ENCODE data around the gene DGKG. TPM values are rescaled to one million over a fixed set of nuclear protein-coding genes. Genes with fewer than 3 reads are reported as not detected.
A peak's percentile ranks its signal among the peaks of the same experiment; 100 is the strongest.

The DGKG gene
- total RNA-seq, 1 experiment from 2014 or later = 0.04 TPM

GRCh38 chr3:186166491-186167288, 195.3 kb downstream of the DGKG start:
- 0 out of 2 replicates have a peak, but pooled peaks cover 4% of the 10 kb centered on the region for H3K27me3 ChIP-seq (ENCODE audit: low read length)
- no peak overlapping the region for H3K4me3 ChIP-seq (ENCODE audit: low read length)
- no peaks in the 10 kb centered on the region for H3K9me2 ChIP-seq (replicated peaks; ENCODE audit: insufficient read depth, low read length)
- H3K4me1 ChIP-seq (ENCODE audit: low read length) = no peaks in the 10 kb centered on the region
- H3K27ac ChIP-seq (ENCODE audit: low read length) = no peak overlapping the region
- no peak overlapping the region for H2AFZ ChIP-seq (ENCODE audit: low read length)
- no peak overlapping the region for H3K4me2 ChIP-seq (ENCODE audit: low read depth, low read length, poor library complexity, severe bottlenecking)
- no peaks in the 10 kb centered on the region for H3K36me3 ChIP-seq (ENCODE audit: insufficient read depth, low read length)
- H3K9ac ChIP-seq (ENCODE audit: low read length) = no peak overlapping the region
- H3K9me3 ChIP-seq (ENCODE audit: low read length) = no peaks in the 10 kb centered on the region
- H4K20me1 ChIP-seq (ENCODE audit: insufficient read depth, low read depth, low read length) = no peaks in the 10 kb centered on the region
- DNase-seq = no peak
- H3K79me2 ChIP-seq (ENCODE audit: low read length) = no peaks in the 10 kb centered on the region

GRCh38 chr3:186166036-186166435, 196.0 kb downstream of the DGKG start:
- no peak for DNase-seq
- Histone ChIP-seq H2AFZ (ENCODE audit: low read length) (no peak overlapping the region), H3K4me3 (ENCODE audit: low read length) (no peak overlapping the region), H4K20me1 (ENCODE audit: insufficient read depth, low read depth, low read length) (no peaks in the 10 kb centered on the region), H3K4me1 (ENCODE audit: low read length) (no peaks in the 10 kb centered on the region), H3K9me3 (ENCODE audit: low read length) (no peaks in the 10 kb centered on the region), H3K9me2 (replicated peaks; ENCODE audit: insufficient read depth, low read length) (no peaks in the 10 kb centered on the region), H3K4me2 (ENCODE audit: low read depth, low read length, poor library complexity, severe bottlenecking) (no peak overlapping the region), H3K27me3 (ENCODE audit: low read length) (0 out of 2 replicates have a peak, but pooled peaks cover 4% of the 10 kb centered on the region), H3K9ac (ENCODE audit: low read length) (no peak overlapping the region), H3K79me2 (ENCODE audit: low read length) (no peaks in the 10 kb centered on the region), H3K36me3 (ENCODE audit: insufficient read depth, low read length) (no peaks in the 10 kb centered on the region), H3K27ac (ENCODE audit: low read length) (no peak overlapping the region)

GRCh38 chr3:186165331-186165730, 196.7 kb downstream of the DGKG start:
- Histone ChIP-seq H4K20me1 (ENCODE audit: insufficient read depth, low read depth, low read length) (no peaks in the 10 kb centered on the region), H3K9me3 (ENCODE audit: low read length) (no peaks in the 10 kb centered on the region), H3K27me3 (ENCODE audit: low read length) (0 out of 2 replicates have a peak, but pooled peaks cover 4% of the 10 kb centered on the region), H3K79me2 (ENCODE audit: low read length) (no peaks in the 10 kb centered on the region), H3K27ac (ENCODE audit: low read length) (no peak overlapping the region), H2AFZ (ENCODE audit: low read length) (no peak overlapping the region), H3K4me1 (ENCODE audit: low read length) (no peaks in the 10 kb centered on the region), H3K9me2 (replicated peaks; ENCODE audit: insufficient read depth, low read length) (no peaks in the 10 kb centered on the region), H3K36me3 (ENCODE audit: insufficient read depth, low read length) (no peaks in the 10 kb centered on the region), H3K9ac (ENCODE audit: low read length) (no peak overlapping the region), H3K4me3 (ENCODE audit: low read length) (no peak overlapping the region), H3K4me2 (ENCODE audit: low read depth, low read length, poor library complexity, severe bottlenecking) (no peak overlapping the region)
- DNase-seq = no peak

GRCh38 chr3:186164696-186165095, 197.3 kb downstream of the DGKG start:
- no peak overlapping the region for H3K9ac ChIP-seq (ENCODE audit: low read length)
- H3K4me2 ChIP-seq (ENCODE audit: low read depth, low read length, poor library complexity, severe bottlenecking) = no peak overlapping the region
- no peaks in the 10 kb centered on the region for H3K4me1 ChIP-seq (ENCODE audit: low read length)
- no peak overlapping the region for H2AFZ ChIP-seq (ENCODE audit: low read length)
- H3K27ac ChIP-seq (ENCODE audit: low read length) = no peak overlapping the region
- no peaks in the 10 kb centered on the region for H3K36me3 ChIP-seq (ENCODE audit: insufficient read depth, low read length)
- no peaks in the 10 kb centered on the region for H3K9me2 ChIP-seq (replicated peaks; ENCODE audit: insufficient read depth, low read length)
- no peak overlapping the region for H3K4me3 ChIP-seq (ENCODE audit: low read length)
- H4K20me1 ChIP-seq (ENCODE audit: insufficient read depth, low read depth, low read length) = no peaks in the 10 kb centered on the region
- DNase-seq = no peak
- H3K9me3 ChIP-seq (ENCODE audit: low read length) = no peaks in the 10 kb centered on the region
- H3K79me2 ChIP-seq (ENCODE audit: low read length) = no peaks in the 10 kb centered on the region
- 0 out of 2 replicates have a peak, but pooled peaks cover 4% of the 10 kb centered on the region for H3K27me3 ChIP-seq (ENCODE audit: low read length)

- H3K4me2 ChIP-seq (ENCODE audit: low read depth, low read length, poor library complexity, severe bottlenecking) = no peak overlapping the region
- DNase-seq = peak; percentile 65
- H3K36me3 ChIP-seq (ENCODE audit: insufficient read depth, low read length) = no peaks in the 10 kb centered on the region
- H3K9me3 ChIP-seq (ENCODE audit: low read length) = no peaks in the 10 kb centered on the region
- no peaks in the 10 kb centered on the region for H4K20me1 ChIP-seq (ENCODE audit: insufficient read depth, low read depth, low read length)
- H3K4me1 ChIP-seq (ENCODE audit: low read length) = no peaks in the 10 kb centered on the region
- H3K27ac ChIP-seq (ENCODE audit: low read length) = no peak overlapping the region
- H3K79me2 ChIP-seq (ENCODE audit: low read length) = no peaks in the 10 kb centered on the region
- no peak overlapping the region for H2AFZ ChIP-seq (ENCODE audit: low read length)
- H3K9ac ChIP-seq (ENCODE audit: low read length) = no peak overlapping the region
- H3K27me3 ChIP-seq (ENCODE audit: low read length) = 0 out of 2 replicates have a peak, but pooled peaks cover 4% of the 10 kb centered on the region
- H3K4me3 ChIP-seq (ENCODE audit: low read length) = no peak overlapping the region
- no peaks in the 10 kb centered on the region for H3K9me2 ChIP-seq (replicated peaks; ENCODE audit: insufficient read depth, low read length)
These were observed 199.8 kb downstream of the DGKG start for GRCh38 chr3:186162221-186162620.

GRCh38 chr3:186160691-186161243, 201.3 kb downstream of the DGKG start:
- H3K4me1 ChIP-seq (ENCODE audit: low read length) = no peaks in the 10 kb centered on the region
- 0 out of 2 replicates have a peak, but pooled peaks cover 4% of the 10 kb centered on the region for H3K27me3 ChIP-seq (ENCODE audit: low read length)
- H3K4me3 ChIP-seq (ENCODE audit: low read length) = no peak overlapping the region
- H3K9me2 ChIP-seq (replicated peaks; ENCODE audit: insufficient read depth, low read length) = no peaks in the 10 kb centered on the region
- no peak overlapping the region for H2AFZ ChIP-seq (ENCODE audit: low read length)
- no peak overlapping the region for H3K4me2 ChIP-seq (ENCODE audit: low read depth, low read length, poor library complexity, severe bottlenecking)
- no peaks in the 10 kb centered on the region for H4K20me1 ChIP-seq (ENCODE audit: insufficient read depth, low read depth, low read length)
- no peak overlapping the region for H3K9ac ChIP-seq (ENCODE audit: low read length)
- no peak overlapping the region for H3K27ac ChIP-seq (ENCODE audit: low read length)
- no peaks in the 10 kb centered on the region for H3K36me3 ChIP-seq (ENCODE audit: insufficient read depth, low read length)
- no peaks in the 10 kb centered on the region for H3K79me2 ChIP-seq (ENCODE audit: low read length)
- DNase-seq = no peak
- no peaks in the 10 kb centered on the region for H3K9me3 ChIP-seq (ENCODE audit: low read length)

GRCh38 chr3:186154641-186155040, 207.4 kb downstream of the DGKG start:
- Histone ChIP-seq H3K9me2 (replicated peaks; ENCODE audit: insufficient read depth, low read length) (no peaks in the 10 kb centered on the region), H3K4me1 (ENCODE audit: low read length) (peaks cover 26% of the 10 kb centered on the region), H2AFZ (ENCODE audit: low read length) (no peak overlapping the region), H3K4me2 (ENCODE audit: low read depth, low read length, poor library complexity, severe bottlenecking) (no peak overlapping the region), H3K27me3 (ENCODE audit: low read length) (no peaks in the 10 kb centered on the region), H3K4me3 (ENCODE audit: low read length) (no peak overlapping the region), H3K36me3 (ENCODE audit: insufficient read depth, low read length) (no peaks in the 10 kb centered on the region), H3K9me3 (ENCODE audit: low read length) (no peaks in the 10 kb centered on the region), H4K20me1 (ENCODE audit: insufficient read depth, low read depth, low read length) (no peaks in the 10 kb centered on the region), H3K27ac (ENCODE audit: low read length) (no peak overlapping the region), H3K9ac (ENCODE audit: low read length) (no peak overlapping the region), H3K79me2 (ENCODE audit: low read length) (no peaks in the 10 kb centered on the region)
- DNase-seq = no peak

- 0 out of 2 replicates have a peak overlapping the region, but pooled peaks have one; percentile 2 for H2AFZ ChIP-seq (ENCODE audit: low read length)
- no peak overlapping the region for H3K9ac ChIP-seq (ENCODE audit: low read length)
- H3K4me3 ChIP-seq (ENCODE audit: low read length) = 0 out of 2 replicates have a peak overlapping the region, but pooled peaks have one; percentile 48
- no peaks in the 10 kb centered on the region for H3K27me3 ChIP-seq (ENCODE audit: low read length)
- H4K20me1 ChIP-seq (ENCODE audit: insufficient read depth, low read depth, low read length) = no peaks in the 10 kb centered on the region
- H3K9me2 ChIP-seq (replicated peaks; ENCODE audit: insufficient read depth, low read length) = no peaks in the 10 kb centered on the region
- H3K4me1 ChIP-seq (ENCODE audit: low read length) = peaks cover 26% of the 10 kb centered on the region
- H3K27ac ChIP-seq (ENCODE audit: low read length) = peak overlapping the region; percentile 31; the same call in 1 of the 2 replicates
- peak; percentile 89 for DNase-seq
- no peaks in the 10 kb centered on the region for H3K79me2 ChIP-seq (ENCODE audit: low read length)
- no peaks in the 10 kb centered on the region for H3K9me3 ChIP-seq (ENCODE audit: low read length)
- no peaks in the 10 kb centered on the region for H3K36me3 ChIP-seq (ENCODE audit: insufficient read depth, low read length)
- H3K4me2 ChIP-seq (ENCODE audit: low read depth, low read length, poor library complexity, severe bottlenecking) = peak overlapping the region; percentile 43
These were observed 209.1 kb downstream of the DGKG start for GRCh38 chr3:186152889-186153292.
